ENCODE results near the gene ARHGAP28.

Gene ARHGAP28

DNA sequence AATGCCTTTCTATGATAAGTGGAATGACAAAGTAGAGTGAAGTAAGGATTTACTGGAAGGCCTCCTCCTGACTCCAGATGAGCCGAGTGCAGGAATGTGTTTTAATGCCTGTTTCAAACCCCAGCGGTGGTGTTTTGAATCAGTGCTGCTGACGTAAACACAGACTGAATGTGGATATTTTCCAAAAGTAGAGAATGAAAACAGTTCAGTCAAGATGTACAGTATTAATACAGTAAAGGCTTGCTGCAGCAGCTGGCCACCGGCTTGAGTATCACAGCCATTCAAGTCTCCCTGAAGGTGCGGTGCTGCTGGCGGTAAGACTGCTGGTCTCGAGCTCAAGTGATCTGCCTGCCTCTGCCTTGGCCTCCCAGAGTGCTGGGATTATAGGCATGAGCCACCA, 46.7 kb downstream of the ARHGAP28 start:
- H3K27ac ChIP-seq: peak overlapping the region; percentile 94
- TF ChIP-seq, protein P1, sequence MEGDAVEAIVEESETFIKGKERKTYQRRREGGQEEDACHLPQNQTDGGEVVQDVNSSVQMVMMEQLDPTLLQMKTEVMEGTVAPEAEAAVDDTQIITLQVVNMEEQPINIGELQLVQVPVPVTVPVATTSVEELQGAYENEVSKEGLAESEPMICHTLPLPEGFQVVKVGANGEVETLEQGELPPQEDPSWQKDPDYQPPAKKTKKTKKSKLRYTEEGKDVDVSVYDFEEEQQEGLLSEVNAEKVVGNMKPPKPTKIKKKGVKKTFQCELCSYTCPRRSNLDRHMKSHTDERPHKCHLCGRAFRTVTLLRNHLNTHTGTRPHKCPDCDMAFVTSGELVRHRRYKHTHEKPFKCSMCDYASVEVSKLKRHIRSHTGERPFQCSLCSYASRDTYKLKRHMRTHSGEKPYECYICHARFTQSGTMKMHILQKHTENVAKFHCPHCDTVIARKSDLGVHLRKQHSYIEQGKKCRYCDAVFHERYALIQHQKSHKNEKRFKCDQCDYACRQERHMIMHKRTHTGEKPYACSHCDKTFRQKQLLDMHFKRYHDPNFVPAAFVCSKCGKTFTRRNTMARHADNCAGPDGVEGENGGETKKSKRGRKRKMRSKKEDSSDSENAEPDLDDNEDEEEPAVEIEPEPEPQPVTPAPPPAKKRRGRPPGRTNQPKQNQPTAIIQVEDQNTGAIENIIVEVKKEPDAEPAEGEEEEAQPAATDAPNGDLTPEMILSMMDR (conservative IDR thresholded peaks at IDR 0.05): no peak

DNA sequence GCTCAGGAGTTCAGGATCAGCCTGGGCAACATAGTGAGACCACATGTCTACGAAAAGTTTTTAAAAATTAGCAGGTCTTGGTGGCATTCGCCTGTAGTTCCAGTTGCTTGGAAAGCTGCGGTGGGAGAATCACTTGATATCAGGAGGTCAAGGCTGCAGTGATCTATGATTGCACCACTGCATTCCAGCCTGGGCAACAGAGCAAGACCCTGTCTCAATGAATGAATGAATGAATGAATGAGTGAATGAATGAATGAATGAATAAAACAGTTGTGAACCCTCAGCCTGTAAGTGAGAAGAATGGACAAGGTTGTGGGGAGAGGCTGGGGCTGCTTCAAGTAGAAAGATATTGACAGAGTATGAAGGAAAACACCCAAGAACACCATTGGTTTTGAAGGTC, 48.0 kb downstream of the ARHGAP28 start:
- TF ChIP-seq, protein P1 (conservative IDR thresholded peaks at IDR 0.05): no peak

GRCh38 chr18:6778459-6779247, 49.1 kb downstream of the ARHGAP28 start:
- peak overlapping the region; percentile 94; the same call in 1 of the 2 replicates for H3K27ac ChIP-seq
- TF ChIP-seq, protein P1 (conservative IDR thresholded peaks at IDR 0.05): no peak

More for the DNA sequence above, 48.0 kb downstream of the ARHGAP28 start:
- H3K27ac ChIP-seq: peak overlapping the region; percentile 94

GRCh38 chr18:6781142-6781714, 51.7 kb downstream of the ARHGAP28 start:
- H3K27ac ChIP-seq: peak overlapping the region; percentile 94
- TF ChIP-seq, protein P1 (conservative IDR thresholded peaks at IDR 0.05): no peak

DNA sequence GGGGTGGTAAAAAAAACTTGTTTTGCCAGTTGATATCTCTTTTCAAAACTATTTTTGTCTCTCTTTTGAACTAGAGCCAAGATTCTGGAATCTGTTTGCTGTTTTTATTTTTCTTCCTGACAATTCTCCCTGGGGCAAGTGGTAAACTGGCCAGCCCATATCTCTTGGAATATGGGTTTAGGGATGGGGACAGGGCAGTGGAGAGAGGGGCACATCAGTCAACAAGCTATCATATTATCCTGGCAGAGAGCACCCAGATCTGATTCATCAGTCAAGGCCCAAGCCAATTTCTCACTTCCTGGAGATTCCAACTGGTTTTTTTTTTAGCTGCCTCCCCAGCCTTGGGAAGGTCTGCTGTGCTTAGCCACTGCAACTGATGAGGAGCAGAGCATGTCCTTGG, 52.3 kb downstream of the ARHGAP28 start:
- TF ChIP-seq, protein P1 (conservative IDR thresholded peaks at IDR 0.05): no peak
- H3K27ac ChIP-seq: peak overlapping the region; percentile 94

- TF ChIP-seq, protein P1 (conservative IDR thresholded peaks at IDR 0.05): no peak
- H3K27ac ChIP-seq: peak overlapping the region; percentile 94
Observed at GRCh38 chr18:6782861-6783260, 53.3 kb downstream of the ARHGAP28 start.

DNA sequence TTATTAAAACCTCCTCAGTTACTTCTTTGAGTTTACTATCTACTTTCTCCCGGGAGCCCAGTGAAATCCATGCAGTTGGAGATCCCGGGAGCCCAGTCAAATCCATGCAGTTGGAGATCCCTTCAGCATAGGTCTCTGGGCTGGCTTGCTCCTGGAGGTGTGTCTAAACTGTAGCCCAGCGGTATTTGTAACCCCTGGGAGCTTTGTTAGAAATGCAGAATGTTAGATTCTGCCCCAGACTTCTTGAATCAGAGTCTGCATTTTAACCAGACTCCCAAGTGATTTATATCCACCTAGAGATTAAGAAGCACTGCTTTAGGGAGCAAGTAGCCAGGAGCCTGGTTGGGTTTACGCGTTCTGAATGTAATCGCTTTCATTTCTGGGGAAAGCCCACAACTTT, 54.5 kb downstream of the ARHGAP28 start:
- TF ChIP-seq, protein P1 (conservative IDR thresholded peaks at IDR 0.05): no peak
- peak overlapping the region; percentile 94 for H3K27ac ChIP-seq

All from VCaP (cell line).